MM.1S (cell line): ENCODE data around the gene MRTFA.

Experiments
- EZH2 ChIP-seq: fragments of 300-600 bp; sonication (generic); optimal IDR thresholded peaks from 2 replicates; pipeline ENCODE3; 2017; ENCODE audit warnings: low read depth, mild to moderate bottlenecking, antibody characterized with exemption, low read length, mixed read lengths
- EZH2phosphoT487 ChIP-seq: fragments of 300-600 bp; sonication (generic); IDR thresholded peaks from 2 replicates; pipeline ENCODE4 v1.6.1; 2018; ENCODE audit warnings: antibody characterized with exemption, low read length
- TF ChIP-seq, protein P1 (sequence below): fragments of 300-600 bp; sonication (generic); IDR thresholded peaks from 2 replicates; pipeline ENCODE4 v1.5.1; 2016; ENCODE audit warnings: antibody characterized with exemption, low read length, mixed read lengths

DNA sequence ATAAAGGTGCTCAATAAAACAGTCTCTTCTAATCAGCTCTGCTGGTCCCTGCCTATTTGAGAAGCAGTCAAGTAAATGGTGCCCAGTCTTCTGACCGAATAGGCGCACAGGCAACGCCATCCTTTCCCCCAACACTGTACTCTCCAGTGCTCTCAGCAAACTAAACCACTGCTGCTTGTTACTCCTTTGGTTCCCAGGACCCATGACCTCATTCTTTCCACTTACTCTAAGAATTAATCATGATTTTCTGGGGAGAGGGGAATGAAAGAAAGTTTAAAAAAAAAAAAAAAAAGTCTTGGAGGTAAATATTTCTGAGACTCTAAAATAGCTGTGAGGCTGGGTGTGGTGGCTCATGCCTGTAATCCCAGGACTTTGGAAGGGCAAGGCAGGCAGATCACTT lies 202.4 kb downstream of the MRTFA start:
- TF ChIP-seq EZH2 (no peak), EZH2phosphoT487 (no peak)
- TF ChIP-seq, protein P1, sequence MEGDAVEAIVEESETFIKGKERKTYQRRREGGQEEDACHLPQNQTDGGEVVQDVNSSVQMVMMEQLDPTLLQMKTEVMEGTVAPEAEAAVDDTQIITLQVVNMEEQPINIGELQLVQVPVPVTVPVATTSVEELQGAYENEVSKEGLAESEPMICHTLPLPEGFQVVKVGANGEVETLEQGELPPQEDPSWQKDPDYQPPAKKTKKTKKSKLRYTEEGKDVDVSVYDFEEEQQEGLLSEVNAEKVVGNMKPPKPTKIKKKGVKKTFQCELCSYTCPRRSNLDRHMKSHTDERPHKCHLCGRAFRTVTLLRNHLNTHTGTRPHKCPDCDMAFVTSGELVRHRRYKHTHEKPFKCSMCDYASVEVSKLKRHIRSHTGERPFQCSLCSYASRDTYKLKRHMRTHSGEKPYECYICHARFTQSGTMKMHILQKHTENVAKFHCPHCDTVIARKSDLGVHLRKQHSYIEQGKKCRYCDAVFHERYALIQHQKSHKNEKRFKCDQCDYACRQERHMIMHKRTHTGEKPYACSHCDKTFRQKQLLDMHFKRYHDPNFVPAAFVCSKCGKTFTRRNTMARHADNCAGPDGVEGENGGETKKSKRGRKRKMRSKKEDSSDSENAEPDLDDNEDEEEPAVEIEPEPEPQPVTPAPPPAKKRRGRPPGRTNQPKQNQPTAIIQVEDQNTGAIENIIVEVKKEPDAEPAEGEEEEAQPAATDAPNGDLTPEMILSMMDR = no peak
